ENCODE measurements around the gene PGM5. TPM values are rescaled to one million over a fixed set of nuclear protein-coding genes. Genes with fewer than 3 reads are reported as not detected.

Gene PGM5
- total and polyA plus RNA-seq, 2 of the 8 experiments (the other 6 are each of a cell fraction or from before 2014, with no cell fraction given) = not detected

DNA sequence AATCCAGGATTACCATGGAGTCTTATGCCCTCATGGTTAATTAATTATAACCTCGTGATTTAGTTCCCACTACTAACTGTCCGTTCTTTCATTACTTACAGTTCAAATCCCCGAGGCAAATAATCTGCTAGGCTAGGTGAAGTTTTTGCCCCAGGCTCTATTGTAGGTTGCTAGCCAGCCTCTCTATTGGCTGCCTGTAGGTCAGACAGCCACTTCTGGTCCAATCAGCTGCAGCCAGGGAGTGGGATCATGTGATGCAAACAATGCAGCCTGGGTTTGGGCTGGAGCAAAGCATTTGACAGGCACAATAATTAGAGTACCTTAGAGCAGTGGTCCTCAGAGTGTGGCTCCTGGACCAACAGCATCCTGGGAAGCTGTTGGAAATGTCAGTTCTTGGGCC is 166.5 kb downstream of the PGM5 start:
- Histone ChIP-seq H3K79me1 (ENCODE audit: low read depth, low read length) (no peaks in the 10 kb centered on the region), H3K27me3 (replicated peaks in 1 of 4; ENCODE audit: control insufficient read depth in 3 of 4, extremely low read depth in 1 of 4, insufficient read depth in 3 of 4, low read length in 3 of 4) (peaks cover 0 to 3% (median 0%) of the 10 kb centered on the region in 4 experiments; a peak in 3 of 7 replicates), H3K36me3 (ENCODE audit: control insufficient read depth in 2 of 4, insufficient read depth in 4 of 4, low read length in 3 of 4) (no peaks in the 10 kb centered on the region), H2BK120ac (replicated peaks; ENCODE audit: low read depth, low read length) (no peak overlapping the region), H3K56ac (replicated peaks; ENCODE audit: insufficient read length, low read depth, low read length) (no peak overlapping the region), H2AK5ac (ENCODE audit: low read depth, low read length) (no peak overlapping the region), H4K8ac (ENCODE audit: extremely low read depth, insufficient read depth, low read length) (no peak overlapping the region), H3K79me2 (ENCODE audit: control insufficient read depth in 1 of 2, insufficient read depth in 2 of 2, low read length in 2 of 2) (no peaks in the 10 kb centered on the region), H3K4me3 (ENCODE audit: extremely low read depth in 1 of 4, insufficient read depth in 2 of 4, low read depth in 3 of 4, low read length in 4 of 4) (no peak overlapping the region), H3K4ac (replicated peaks; ENCODE audit: insufficient read length, low read depth, low read length) (no peak overlapping the region), H3K14ac (ENCODE audit: insufficient read length) (no peak overlapping the region), H2BK5ac (ENCODE audit: low read depth, low read length) (no peak overlapping the region), H4K5ac (ENCODE audit: insufficient read length, low read depth, low read length) (no peak overlapping the region), H3K9ac (replicated peaks in 1 of 4; ENCODE audit: extremely low read depth in 1 of 4, low read depth in 3 of 4, low read length in 3 of 4) (no peak overlapping the region), H3K4me1 (replicated peaks in 1 of 4; ENCODE audit: control insufficient read depth in 3 of 4, insufficient read depth in 4 of 4, low read length in 3 of 4) (no peaks in the 10 kb centered on the region), H3K27ac (ENCODE audit: low read depth, low read length) (no peak overlapping the region), H3K18ac (ENCODE audit: extremely low read depth, low read length) (no peak overlapping the region), H3K4me2 (ENCODE audit: insufficient read depth in 1 of 2, low read depth in 2 of 2, low read length in 2 of 2) (no peak overlapping the region), H4K91ac (replicated peaks; ENCODE audit: insufficient read length, low read length) (no peak overlapping the region), H2BK20ac (ENCODE audit: low read length) (no peak overlapping the region), H4K20me1 (replicated peaks in 1 of 2; ENCODE audit: control insufficient read depth in 1 of 2, insufficient read depth in 2 of 2, low read length in 2 of 2) (no peaks in the 10 kb centered on the region), H3K23ac (ENCODE audit: insufficient read length) (no peak overlapping the region), H2BK12ac (ENCODE audit: low read depth, low read length) (no peak overlapping the region), H2AFZ (ENCODE audit: low read length) (no peak overlapping the region), H3K23me2 (ENCODE audit: low read depth, low read length) (no peaks in the 10 kb centered on the region), H2BK15ac (ENCODE audit: low read length) (no peak overlapping the region), H3K9me3 (ENCODE audit: insufficient read depth in 2 of 2, low read depth in 1 of 2, low read length in 1 of 2) (peaks cover 0 to 1% of the 10 kb centered on the region in 2 experiments; a peak in 2 of 4 replicates)
- POLR2A ChIA-PET (ENCODE audit: partially characterized antibody) = no interaction called here
- WGBS, 2 experiments (ENCODE audit: extremely low coverage in 1 of 2, insufficient coverage in 1 of 2, insufficient read length in 1 of 2, insufficient replicate concordance in 2 of 2, low coverage in 1 of 2, low lambda C conversion rate in 2 of 2, missing lambda C conversion rate in 1 of 2) = 90% methylated on average over 3 of the region's 3 CpGs; no CpG with 5 or more reads in 1 of the 2 experiments
- FAIRE-seq = no peak
- CTCF ChIA-PET (ENCODE audit: partially characterized antibody) = no interaction called here
- DNase-seq (ENCODE audit: low read depth in 1 of 2, low spot score in 2 of 2) = no peak
- TF ChIP-seq, protein P1, sequence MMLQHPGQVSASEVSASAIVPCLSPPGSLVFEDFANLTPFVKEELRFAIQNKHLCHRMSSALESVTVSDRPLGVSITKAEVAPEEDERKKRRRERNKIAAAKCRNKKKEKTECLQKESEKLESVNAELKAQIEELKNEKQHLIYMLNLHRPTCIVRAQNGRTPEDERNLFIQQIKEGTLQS (IDR thresholded peaks at IDR 0.05; ENCODE audit: insufficient read depth, low read depth, low read length) = no peak
- TF ChIP-seq CBX5 (IDR thresholded peaks at IDR 0.05; ENCODE audit: low read depth, low read length) (no peak), POU5F1 (IDR thresholded peaks at IDR 0.05; ENCODE audit: low read depth, low read length) (no peak), SIRT6 (IDR thresholded peaks at IDR 0.05; ENCODE audit: low read length) (no peak), TBP (IDR thresholded peaks at IDR 0.05; ENCODE audit: low read depth, low read length) (no peak), TAF7 (optimal IDR thresholded peaks at IDR 0.05; ENCODE audit: borderline replicate concordance, low read depth, low read length) (no peak), BRCA1 (IDR thresholded peaks at IDR 0.05; ENCODE audit: low read depth, low read length) (no peak)
